ENCODE results near the gene UBE2F.
"Not testable (repeated sequence)": the region's sequence is repeated elsewhere in the genome, so short reads cannot be mapped to it uniquely, and the experiment has no call there.

UBE2F gene

DNA sequence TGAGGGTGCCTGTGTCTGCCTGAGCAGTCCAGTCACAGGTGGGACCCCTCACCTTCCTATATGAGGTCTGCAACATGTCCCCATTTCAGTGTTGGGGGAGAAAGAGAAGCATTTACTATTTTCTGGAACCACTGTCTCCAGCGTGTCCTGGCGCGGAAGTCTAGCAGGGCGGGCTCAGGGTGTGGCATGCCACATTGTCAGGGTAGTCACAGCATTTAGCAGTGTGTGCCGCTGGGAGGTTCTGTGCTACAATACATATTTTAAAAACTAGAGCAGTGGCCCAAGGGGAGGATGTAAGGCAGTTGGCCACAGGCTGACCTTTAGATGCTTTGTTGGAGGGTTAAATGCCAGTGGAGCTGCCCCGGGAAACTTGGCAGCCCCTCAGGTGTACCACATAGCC lies 12.5 kb downstream of the UBE2F start:
- DNase-seq (ENCODE audit: low read depth in 3 of 3), result no peak

DNA sequence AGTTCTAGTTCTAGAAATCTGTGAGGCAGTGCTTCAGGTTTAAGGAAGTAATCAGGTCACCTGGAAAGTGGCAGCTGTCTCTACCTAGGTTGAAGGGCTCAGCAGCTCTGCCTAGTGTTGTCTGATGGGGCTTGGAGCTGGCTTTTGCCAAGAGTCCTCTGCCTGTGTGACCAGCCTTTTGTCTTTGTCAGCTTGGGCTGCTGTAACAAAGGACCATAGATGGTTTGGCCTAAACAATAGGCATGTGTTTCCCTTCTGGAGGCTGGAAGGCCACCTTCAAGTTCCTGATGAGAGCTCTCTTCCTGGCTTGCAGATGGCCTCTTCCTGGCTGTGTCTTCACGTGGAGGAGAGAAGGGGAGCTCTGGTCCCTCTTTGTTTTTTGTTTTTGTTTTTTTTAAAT lies 13.3 kb downstream of the UBE2F start:
- no peak for DNase-seq (ENCODE audit: low read depth in 3 of 3)

DNA sequence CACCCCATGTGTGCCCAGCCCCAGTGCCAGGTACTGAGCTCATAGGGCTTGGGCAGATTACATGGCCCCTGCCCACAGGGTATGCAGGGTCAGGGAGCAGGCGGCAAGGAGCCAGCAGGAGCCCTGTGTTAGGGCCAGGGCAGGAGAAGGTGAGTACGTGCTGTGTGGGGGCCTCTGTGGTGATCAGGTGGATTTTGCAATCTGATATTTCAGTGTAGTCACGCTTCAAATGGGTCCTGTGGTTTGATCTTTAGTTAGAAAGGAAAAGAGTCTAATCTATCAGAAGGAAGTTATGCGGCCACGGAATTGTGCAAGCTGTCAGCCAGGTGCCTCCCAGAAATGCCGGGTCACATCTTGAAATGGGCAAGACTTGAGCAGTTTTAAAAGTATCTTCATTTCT lies 13.9 kb downstream of the UBE2F start:
- DNase-seq (ENCODE audit: low read depth in 3 of 3), result no peak

DNA sequence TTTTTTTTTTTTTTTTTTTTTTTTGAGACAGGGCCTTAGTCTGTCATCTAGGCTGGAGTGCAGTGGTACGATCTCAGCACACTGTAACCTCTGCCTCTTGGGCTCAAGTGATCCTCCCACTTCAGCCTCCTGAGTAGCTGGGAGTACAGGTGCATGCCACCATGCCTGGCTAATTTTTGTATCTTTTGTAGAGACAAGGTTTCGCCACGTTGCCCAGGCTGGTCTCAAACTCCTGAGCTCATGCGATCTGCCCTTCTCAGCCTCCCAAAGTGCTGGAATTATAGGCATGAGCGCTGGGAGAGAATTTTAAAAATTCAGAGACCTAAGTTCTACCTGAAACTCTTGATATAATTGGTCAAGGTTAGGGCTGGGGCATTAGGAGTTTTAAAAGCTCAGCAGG lies 14.8 kb downstream of the UBE2F start:
- DNase-seq (ENCODE audit: low read depth in 3 of 3), result not testable (repeated sequence)

DNA sequence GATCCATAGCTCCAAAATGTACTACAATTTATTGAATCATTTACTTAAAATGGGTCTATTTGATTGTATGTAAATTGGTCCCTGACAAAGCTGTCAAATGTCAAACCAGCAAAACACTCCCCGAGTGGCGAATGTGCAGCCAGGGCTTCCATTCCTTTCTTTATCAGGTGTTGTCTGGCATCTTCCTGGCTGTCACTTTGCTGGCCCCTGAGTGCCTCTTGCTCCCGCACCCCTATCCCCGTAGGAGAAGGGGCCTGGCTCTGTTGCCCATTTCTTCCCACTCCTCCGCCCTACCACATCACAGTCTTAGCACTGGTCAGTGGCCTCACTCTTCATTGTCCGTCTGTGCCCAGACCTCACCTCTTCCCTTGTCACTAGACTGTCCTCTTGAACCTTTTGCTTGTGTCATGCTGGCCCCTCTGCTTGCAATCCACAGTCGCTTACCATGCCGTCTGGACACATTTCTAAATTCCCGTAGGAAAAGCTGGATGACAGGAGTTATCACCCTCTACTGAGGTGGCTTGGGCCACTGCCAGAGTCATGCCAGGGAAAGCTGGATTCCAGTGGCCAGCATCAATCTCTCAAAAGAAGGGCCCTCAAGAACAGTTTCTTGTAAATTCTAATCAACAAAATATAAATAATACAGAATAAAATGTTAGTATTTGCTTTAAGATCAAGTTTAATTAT lies 15.4 kb downstream of the UBE2F start:
- no peak for DNase-seq (ENCODE audit: low read depth in 3 of 3)

DNA sequence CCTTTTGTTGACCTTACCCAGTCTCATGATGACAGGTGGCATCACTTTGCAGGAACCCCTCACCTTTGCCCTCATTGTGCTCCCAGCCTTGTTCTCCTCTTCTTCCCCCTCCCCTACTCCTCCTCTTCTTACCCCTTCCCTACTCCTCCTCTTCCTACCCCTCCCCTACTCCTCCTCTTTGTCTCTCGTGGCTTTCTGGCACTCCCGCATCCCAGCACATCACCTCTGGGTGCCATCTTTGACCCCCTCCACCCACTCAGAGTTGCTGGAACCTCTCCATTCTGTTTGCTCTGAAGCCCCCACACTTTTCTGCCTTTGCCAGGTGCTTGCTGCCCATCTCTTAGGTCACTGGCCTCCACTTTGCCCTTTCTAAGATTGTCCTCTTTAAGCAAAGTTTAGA lies 17.1 kb downstream of the UBE2F start:
- DNase-seq (ENCODE audit: low read depth in 3 of 3), result no peak

DNA sequence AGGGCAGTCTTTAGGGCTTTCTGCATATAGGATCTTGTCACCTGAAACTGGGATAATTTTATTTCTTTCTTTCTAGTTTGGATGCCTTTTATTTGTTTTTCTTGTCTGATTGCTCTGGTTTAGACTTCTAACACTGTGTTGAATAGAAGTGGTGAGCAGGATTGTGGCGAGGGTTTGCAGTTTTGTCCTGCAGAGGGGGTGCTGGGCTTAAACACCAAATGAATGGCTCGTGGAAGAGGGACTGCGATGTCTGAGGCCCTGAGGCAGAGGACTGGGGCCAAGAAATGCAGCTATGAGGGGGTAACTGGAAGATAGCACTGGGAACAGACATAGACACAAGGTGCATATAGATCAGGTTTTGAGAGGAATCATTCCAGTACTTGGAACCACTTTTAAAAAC lies 20.5 kb downstream of the UBE2F start:
- DNase-seq (ENCODE audit: low read depth in 3 of 3), result no peak

DNA sequence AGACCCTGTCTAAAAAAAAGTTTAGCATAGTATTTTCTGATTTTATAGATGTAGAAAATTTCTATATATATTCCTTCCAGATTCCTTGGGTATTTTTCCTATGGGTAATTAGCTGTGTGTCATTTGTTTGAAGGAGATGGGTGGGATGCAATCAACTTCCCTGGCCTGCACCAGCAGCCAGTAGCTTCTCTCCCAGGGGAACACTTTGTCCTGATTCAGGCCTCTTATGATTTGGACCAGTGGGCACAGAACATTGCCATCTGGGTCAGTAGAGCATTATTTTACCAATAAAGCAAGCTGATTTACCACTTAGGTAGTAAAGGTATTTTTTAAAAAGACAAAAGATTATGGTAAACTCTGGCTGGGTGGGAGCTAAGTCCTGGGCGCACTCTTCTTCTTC lies 26.9 kb downstream of the UBE2F start:
- DNase-seq (ENCODE audit: low read depth in 3 of 3), result no peak

DNA sequence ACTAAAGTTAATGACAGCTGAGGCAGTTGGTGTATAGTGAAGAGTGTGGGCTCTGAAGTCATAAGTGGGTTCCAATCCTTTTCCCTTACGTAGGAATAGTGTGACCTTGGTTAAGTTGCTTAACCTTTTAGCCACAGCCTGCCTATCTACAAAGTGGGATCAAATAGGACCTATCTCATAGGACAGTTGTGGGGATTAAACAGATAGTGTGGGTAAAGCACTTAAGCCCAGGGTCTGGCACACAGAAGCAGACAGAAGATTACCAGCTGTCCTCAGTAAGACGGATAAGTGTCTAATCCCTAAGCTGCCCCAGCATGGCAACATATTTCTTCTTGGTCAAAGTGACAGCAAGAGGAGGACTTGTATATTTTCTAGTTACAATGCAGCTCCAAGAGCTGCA lies 28.2 kb downstream of the UBE2F start:
- no peak for DNase-seq (ENCODE audit: low read depth in 3 of 3)

DNA sequence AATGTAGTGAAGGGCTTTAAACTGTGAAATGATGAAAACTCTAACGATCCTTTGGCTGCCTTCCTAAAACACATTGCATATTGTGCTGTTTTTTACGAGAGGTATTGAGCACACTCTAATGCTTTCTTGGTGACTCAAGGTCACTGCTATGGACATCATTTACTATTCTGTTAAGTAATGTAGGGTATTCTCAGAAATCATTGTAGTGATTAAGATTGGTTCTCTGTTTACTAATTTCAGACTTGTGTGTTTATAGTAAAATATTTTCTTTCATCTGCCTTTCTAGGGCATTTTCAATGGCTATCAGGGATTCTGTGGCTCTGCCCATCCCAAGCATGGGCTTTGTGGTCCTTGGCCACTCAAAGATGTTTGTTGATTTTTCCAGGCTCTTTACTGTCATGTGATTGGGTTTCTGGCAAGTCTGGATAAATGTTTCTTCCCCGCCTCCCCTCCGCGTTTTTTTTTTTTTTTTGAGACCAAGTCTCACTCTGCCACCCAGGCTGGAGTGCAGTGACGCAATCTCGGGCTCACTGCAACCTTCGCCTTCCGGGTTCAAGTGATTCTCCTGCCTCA lies 29.3 kb downstream of the UBE2F start:
- no peak for DNase-seq (ENCODE audit: low read depth in 3 of 3)

DNA sequence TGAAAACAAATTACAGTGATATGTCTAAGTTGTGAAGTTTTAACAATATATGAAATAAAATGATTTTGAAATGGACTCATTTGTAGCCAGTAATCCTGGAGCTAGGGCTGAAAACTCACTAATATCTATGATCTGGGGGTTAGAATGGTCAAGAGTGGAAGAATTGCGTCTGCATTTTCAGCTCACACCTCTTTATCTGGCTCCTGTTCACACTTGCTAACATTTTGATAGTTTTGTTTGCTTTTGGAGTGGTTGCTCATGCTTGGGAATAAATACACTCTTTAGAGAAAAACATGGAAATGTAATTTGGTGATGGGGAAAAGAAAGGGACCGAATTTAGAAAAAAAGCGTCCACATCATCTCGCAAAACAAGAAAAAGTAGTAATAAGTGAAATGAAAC lies 30.7 kb downstream of the UBE2F start:
- no peak for DNase-seq (ENCODE audit: low read depth in 3 of 3)

DNA sequence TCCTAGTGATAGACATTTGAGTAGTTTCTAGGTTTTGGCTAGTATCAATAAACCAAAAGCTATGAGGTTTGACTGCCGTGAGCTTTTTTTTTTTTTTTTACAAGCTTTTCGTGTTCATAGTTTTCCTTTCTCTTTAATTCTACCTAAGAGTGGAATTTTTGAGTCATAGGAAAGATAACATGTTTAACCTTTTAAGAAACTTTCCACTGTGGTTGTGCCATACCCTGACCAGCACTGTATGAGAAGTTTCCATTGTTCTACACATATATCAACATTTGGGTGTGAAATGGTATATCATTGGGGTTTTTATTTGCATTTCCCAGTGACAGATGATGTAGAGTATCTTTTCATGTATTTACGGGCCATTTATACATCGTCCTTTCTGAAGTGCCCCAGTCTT lies 31.7 kb downstream of the UBE2F start:
- DNase-seq (ENCODE audit: low read depth in 3 of 3), result peak in 1 of 3 donors; percentile 20

DNA sequence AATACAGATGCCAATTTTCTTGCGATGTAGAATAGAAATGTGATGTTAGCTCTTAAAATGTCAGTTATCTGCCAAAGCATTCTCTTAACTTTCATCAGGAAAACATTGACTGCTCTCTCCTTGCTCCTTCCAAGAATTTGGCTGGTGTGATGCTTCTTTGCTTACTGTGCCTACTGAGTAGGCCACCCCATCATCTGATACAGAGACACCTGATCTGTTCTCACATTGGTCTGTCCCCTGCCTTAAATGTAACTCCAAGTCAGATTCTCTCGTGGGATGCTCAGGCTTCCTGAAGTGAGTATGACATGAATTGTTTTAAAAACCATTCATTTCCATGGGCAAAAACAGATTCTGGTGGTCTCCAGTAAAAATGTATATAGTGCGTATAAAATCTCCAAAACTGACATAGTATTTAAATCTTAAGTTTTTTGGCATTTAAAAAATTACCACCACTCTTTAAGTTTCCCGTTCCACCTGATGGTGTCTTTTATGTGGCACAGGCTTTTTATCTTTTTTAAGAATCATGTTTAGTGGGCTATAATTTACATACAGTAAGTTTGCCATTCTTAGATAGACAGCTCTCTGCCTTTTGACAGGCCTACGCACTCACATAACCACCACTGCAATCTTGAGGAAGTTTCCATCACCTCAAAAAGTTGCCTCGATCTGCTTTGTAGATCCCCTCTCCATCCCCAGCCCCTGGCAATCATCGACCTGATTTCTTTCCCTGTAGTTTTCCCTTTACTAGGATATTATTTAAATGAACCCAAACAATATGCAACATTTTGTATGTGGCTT lies 36.6 kb downstream of the UBE2F start:
- no peak for DNase-seq (ENCODE audit: low read depth in 3 of 3)

DNA sequence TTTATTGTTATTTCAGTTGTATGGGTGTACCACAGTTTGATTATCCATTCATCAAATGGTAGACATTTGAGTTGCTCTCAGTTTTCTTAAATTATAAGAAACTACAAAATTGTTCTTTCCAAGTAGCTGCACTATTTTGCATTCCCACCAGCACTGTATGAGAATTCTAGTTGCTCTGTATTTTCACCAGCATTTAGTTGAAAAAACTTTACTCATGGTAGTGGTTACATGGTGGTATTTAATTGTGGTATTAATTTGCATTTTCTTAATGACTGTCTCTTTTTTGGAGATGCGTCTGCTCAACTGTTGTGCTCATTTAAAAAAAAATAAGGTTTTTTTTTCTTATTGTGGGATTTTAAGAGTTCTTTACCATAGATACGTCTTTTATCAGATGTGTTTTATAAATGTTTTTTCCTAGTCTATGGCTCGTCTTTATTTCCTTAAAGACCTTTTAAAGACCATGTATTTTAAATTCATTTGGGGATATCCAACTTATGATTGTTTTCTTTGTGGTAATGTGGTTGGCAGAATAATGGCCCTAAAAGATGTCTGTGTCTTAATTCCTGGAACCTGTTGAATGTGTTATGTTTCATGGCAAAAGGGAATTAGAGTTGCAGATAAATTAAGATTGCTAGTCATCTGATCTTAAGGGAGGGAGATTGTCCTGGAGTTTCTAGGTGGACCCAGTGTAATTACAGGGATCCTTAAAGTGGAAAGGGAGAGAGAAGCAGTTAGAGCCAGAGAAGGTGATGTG lies 37.4 kb downstream of the UBE2F start:
- DNase-seq (ENCODE audit: low read depth in 3 of 3), result no peak

DNA sequence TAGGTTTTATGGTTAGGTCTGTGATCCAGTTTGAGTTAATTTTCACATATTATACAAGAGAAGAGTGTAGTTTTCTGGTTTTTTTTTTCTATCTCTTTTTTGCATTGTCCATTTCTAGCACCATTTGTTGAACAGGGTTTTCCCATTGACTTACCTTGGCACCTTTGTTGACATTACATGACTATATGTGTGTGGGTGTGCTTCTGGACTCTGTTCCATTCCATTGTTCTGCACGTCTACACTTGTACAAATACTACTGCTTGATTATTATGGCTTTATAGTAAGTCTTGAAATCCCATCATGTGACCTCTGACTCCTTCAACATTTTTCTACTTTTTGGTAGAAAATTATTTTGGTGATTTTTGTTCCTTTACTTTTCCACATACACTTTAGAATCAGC lies 38.7 kb downstream of the UBE2F start:
- no peak for DNase-seq (ENCODE audit: low read depth in 3 of 3)

DNA sequence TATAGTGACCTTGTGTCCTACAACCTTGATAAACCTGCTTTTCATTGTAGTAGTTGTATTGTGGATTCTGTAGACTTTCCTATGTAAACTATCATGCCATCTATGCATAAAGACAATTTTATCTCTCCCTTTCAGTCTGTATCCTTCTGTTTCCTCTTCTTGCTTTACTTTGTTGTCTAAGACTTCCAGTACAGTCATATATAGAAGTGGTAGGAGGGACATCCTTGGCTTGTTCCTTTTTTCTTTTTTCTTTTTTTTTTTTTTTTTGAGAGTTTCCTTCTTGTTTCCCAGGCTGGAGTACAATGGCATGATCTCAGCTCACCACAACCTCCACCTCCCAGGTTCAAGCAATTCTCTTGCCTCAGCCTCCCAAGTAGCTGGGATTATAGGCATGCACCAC lies 39.7 kb downstream of the UBE2F start:
- no peak for DNase-seq (ENCODE audit: low read depth in 3 of 3)

DNA sequence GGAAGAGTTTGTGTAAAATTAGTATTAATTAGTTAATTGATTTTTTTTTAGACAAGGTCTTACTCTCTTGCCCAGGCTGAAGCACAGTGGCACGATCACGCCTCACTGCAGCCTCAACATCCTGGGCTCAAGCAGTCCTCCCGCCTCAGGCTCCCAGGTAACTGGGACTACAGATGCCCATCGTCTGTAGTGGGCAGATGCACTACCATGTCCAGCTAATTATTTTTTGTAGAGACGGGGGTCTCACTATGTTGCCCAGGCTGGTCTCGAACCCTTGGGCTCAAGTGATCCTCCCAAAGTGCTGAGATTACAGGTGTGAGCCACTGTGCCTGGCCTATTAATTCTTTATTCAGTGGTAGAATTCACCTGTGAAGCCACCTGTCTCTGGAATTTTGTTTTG lies 41.1 kb downstream of the UBE2F start:
- no peak for DNase-seq (ENCODE audit: low read depth in 3 of 3)

DNA sequence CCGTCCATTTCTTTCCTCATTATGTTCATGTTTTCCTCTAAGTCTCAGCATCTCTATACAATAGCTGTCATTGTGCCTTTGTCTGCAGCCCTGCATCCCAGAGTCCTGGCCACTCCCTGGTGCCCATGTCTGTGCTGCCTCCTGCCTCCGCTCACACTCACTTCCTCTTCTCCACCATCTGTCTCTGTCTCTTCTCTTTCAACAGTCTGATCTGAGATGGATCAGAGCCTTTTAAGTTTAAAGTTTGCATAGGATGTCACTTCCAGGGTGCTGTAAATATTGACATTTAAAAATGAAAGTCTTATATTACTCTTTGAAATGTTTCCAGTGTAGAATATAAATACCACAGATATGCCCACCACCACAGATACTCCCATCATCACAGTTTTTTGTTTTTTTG lies 42.7 kb downstream of the UBE2F start:
- DNase-seq (ENCODE audit: low read depth in 3 of 3), result no peak

DNA sequence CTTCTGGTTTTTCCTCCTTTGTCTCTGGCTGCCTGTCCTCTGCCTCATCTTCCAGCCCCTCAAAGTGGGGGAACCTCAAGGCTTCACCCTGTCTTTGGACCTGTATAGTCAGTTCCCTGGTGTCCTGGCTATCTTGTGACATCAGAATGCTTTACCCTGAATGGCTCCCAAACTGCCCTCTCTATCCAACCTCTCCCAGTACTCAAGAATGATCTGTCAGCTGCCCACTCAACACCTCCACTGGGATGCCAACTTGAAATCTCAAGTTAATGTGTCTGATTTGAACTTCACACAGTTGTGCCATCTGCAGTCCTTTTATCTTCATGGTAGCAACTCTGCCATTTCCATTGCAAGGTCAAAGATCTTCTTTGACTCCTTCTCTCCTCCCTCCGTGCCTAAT lies 43.8 kb downstream of the UBE2F start:
- DNase-seq (ENCODE audit: low read depth in 3 of 3), result no peak

DNA sequence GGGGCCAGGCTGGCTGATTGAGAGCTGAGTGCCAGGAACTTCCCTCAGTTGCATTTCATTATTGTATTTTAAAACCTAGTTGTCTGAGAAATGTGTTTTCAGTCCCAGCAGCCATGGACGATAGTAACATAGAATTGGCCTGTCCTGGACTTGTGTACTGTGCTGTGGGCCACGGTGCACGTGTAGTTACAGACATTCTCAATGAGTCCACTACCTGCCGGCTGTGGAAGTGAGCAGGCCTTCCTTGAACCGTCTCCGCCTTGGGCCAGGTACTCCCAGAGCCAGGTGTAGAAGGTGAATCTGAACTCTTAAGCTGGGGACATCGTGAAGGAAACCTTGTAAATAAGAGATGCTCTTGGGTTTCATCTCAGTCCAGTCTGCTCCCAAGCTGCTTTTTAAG lies 47.0 kb downstream of the UBE2F start:
- no peak for DNase-seq (ENCODE audit: low read depth in 3 of 3)

DNA sequence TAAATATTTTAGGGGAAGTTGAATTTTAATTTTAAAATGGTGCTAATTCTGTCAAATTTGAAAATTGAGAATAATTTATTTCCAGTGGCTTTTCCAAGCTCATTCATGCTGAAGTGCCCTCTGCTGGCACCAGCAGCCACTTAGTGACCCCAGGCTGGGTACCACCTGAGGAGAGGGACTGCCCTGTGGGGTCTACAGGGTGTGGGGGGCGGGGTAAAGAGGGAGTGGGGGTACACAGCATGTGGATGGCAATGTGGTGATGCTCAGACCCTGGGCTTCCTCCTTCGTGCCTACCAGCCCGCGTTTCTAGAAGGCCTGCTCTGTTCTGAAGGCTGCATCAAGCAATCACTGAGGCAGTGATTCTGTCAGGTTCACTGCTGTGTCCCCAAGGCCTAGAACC lies 48.9 kb downstream of the UBE2F start:
- DNase-seq (ENCODE audit: low read depth in 3 of 3), result no peak

DNA sequence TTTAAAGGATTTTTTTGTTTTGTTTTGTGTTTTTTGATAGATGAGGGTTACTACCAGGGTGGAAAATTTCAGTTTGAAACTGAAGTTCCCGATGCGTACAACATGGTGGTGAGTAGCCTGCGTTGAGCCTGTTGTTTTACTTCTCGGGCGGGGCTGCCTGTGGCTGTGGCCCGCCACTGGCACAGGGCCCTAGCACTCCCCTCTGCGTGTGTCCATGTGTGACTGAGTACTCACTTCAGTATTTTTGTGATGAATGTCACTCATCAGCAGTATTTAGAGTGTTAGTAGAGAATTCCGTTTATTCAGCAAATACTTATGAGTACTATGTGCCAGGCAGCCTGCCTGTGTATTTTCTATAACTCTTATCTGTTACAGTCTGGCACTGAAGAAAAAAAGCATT lies 49.7 kb downstream of the UBE2F start:
- no peak for DNase-seq (ENCODE audit: low read depth in 3 of 3)

DNA sequence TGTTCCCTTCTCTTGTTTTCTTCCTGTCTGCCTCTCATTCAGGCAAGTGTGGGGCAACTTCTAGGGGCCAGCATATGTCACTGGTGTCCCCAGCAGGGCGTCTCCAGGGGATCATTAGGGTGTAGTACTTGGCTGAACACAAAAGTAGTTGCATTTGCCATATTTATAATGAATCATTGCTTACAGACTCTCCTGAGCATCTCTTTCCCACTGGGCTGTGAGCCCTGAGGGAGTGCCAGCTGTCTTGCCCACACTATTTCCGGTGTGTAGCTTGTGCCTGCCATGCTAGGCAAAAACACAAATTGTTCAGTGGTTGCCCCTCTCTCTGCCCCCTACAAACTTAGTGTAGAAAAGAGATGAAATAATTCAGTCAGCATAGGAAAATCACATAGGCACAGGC lies 53.1 kb downstream of the UBE2F start:
- no peak for DNase-seq (ENCODE audit: low read depth in 3 of 3)
